Endothelial cell of umbilical vein (primary cell): ENCODE results near the gene TMEM266. TPM values are rescaled to one million over a fixed set of nuclear protein-coding genes. Genes with fewer than 3 reads are reported as not detected.

Source experiments
- BruUV-seq: library from RNA; stranded (reverse); fragments of 400-500 nt; replicated peaks from 2 replicates; lab custom pipeline; 2021; lab: Mats Ljungman, UMichigan
- CTCF ChIA-PET: fragments of 300-600, 350-600 bp; sonication (Branson Sonifier 250); formaldehyde crosslinking; loops from one replicate; lab custom pipeline; 2021; ENCODE audit warnings: antibody characterized with exemption, inconsistent platforms; lab: Charles Lee
- POLR2A ChIA-PET: fragments of 300-600, 350-600 bp; sonication (Branson Sonifier 250); formaldehyde crosslinking; loops from one replicate; lab custom pipeline; 2021; ENCODE audit warnings: antibody characterized with exemption, inconsistent platforms; lab: Charles Lee
- DNase-seq: peaks from one replicate; pipeline ENCODE4 v3.0.0-alpha.2; 2011; ENCODE audit warnings: low read depth, low spot score
- FAIRE-seq: peaks from 2 replicates; lab custom pipeline; 2011; peaks lifted over from hg19 to GRCh38; lab: Jason Lieb, UNC
- H2AFZ ChIP-seq: 2 replicates; pipeline ENCODE4 v1.6.0; 2012; ENCODE audit warnings: low read depth, low read length, control low read depth, inconsistent platforms
- H3K27ac ChIP-seq: 2 replicates; pipeline ENCODE4 v1.5.1; 2011; ENCODE audit warnings: low read depth, mild to moderate bottlenecking, control low read depth, low read length, moderate library complexity; ENCODE audit not compliant: insufficient read depth
- H3K27me3 ChIP-seq, 2 experiments: 2 replicates each; pipeline versions ENCODE4 v1.6.0 to v1.6.1; 2011; ENCODE audit warnings: low read length in 2 of 2, mixed read lengths in 1 of 2; ENCODE audit not compliant: control insufficient read depth in 2 of 2, insufficient read depth in 2 of 2
- H3K36me3 ChIP-seq, 2 experiments: 2 replicates in 1 of 2; 3 replicates in 1 of 2; pipeline ENCODE4 v1.5.1; 2011; ENCODE audit warnings: low read length in 2 of 2, mild to moderate bottlenecking in 1 of 2, moderate library complexity in 1 of 2; ENCODE audit not compliant: control insufficient read depth in 2 of 2, insufficient read depth in 2 of 2; ENCODE audit errors: extremely low read depth in 1 of 2
- H3K4me1 ChIP-seq: 3 replicates; pipeline ENCODE4 v1.5.1; 2011; ENCODE audit warnings: mild to moderate bottlenecking, low read length; ENCODE audit not compliant: control insufficient read depth, insufficient read depth; ENCODE audit errors: extremely low read depth
- H3K4me2 ChIP-seq: 2 replicates; pipeline ENCODE4 v1.6.1; 2011; ENCODE audit warnings: low read length, control low read depth, mixed read lengths; ENCODE audit not compliant: insufficient read depth
- H3K4me3 ChIP-seq, 3 experiments: fragments of 200-600 bp in 1 of 3; sonication (generic), shearing (Covaris generic) in 1 of 3; replicated peaks in 1 of 3; 2 replicates each; pipeline ENCODE4 v1.5.1; 2011 to 2016; ENCODE audit warnings: control low read depth in 3 of 3, low read length in 3 of 3, mild to moderate bottlenecking in 2 of 3, inconsistent platforms in 1 of 3, low read depth in 1 of 3, moderate library complexity in 1 of 3; ENCODE audit not compliant: insufficient read depth in 1 of 3
- H3K79me2 ChIP-seq: 2 replicates; pipeline ENCODE4 v1.6.0; 2012; ENCODE audit warnings: low read length, inconsistent platforms; ENCODE audit not compliant: control insufficient read depth, insufficient read depth
- H3K9ac ChIP-seq: replicated peaks from 2 replicates; pipeline ENCODE3; 2011; ENCODE audit warnings: low read length, control low read depth; ENCODE audit not compliant: insufficient read depth; ENCODE audit errors: extremely low read depth
- H3K9me1 ChIP-seq: replicated peaks from 3 replicates; pipeline ENCODE4 v1.6.0; 2011; ENCODE audit warnings: mild to moderate bottlenecking, low read length; ENCODE audit not compliant: control insufficient read depth, insufficient read depth; ENCODE audit errors: extremely low read depth
- H3K9me3 ChIP-seq: replicated peaks from 2 replicates; pipeline ENCODE4 v1.5.1; 2012; ENCODE audit warnings: low read length, inconsistent platforms; ENCODE audit not compliant: control insufficient read depth, insufficient read depth
- H4K20me1 ChIP-seq: replicated peaks from 2 replicates; pipeline ENCODE3; 2011; ENCODE audit warnings: mild to moderate bottlenecking, low read length; ENCODE audit not compliant: control insufficient read depth, insufficient read depth; ENCODE audit errors: extremely low read depth
- CTCF ChIP-seq, 2 donors: IDR thresholded peaks; 1 replicate in 1 of 2; 2 replicates in 1 of 2; pipeline ENCODE4 v1.5.1; 2011; ENCODE audit warnings: low read length in 2 of 2, mild to moderate bottlenecking in 2 of 2, moderate library complexity in 2 of 2, control low read depth in 1 of 2, inconsistent platforms in 1 of 2, low read depth in 1 of 2; ENCODE audit not compliant: insufficient read depth in 1 of 2; ENCODE audit errors: extremely low read depth in 1 of 2
- EZH2 ChIP-seq: IDR thresholded peaks from 2 replicates; pipeline ENCODE4 v1.6.1; 2012; ENCODE audit warnings: borderline replicate concordance, low read depth, mild to moderate bottlenecking, moderate library complexity, low read length, inconsistent platforms; ENCODE audit not compliant: severe bottlenecking
- FOS ChIP-seq: IDR thresholded peaks from 2 replicates; pipeline ENCODE4 v1.6.1; 2011; ENCODE audit warnings: mild to moderate bottlenecking, low read length, moderate library complexity, borderline replicate concordance; ENCODE audit not compliant: insufficient read depth
- GATA2 ChIP-seq: IDR thresholded peaks from 2 replicates; pipeline ENCODE4 v1.7.0; 2011; ENCODE audit warnings: low read depth, mild to moderate bottlenecking, moderate library complexity, mixed read lengths, low read length; ENCODE audit not compliant: insufficient read length, insufficient read depth
- JUN ChIP-seq: IDR thresholded peaks from 2 replicates; pipeline ENCODE4 v1.6.1; 2011; ENCODE audit warnings: borderline replicate concordance, low read depth; ENCODE audit not compliant: insufficient read length, insufficient read depth
- MAX ChIP-seq: IDR thresholded peaks from 2 replicates; pipeline ENCODE4 v1.6.1; 2011; ENCODE audit not compliant: insufficient read depth, insufficient read length
- MYC ChIP-seq: IDR thresholded peaks from one replicate; pipeline ENCODE4 v1.6.1; 2011; ENCODE audit warnings: mild to moderate bottlenecking, low read depth, low read length
- POLR2A ChIP-seq: IDR thresholded peaks from 2 replicates; pipeline ENCODE4 v1.6.1; 2012; ENCODE audit warnings: low read depth, mild to moderate bottlenecking, control low read depth, low read length
- POLR2AphosphoS5 ChIP-seq: IDR thresholded peaks from 2 replicates; pipeline ENCODE4 v1.6.1; 2012; ENCODE audit warnings: low read depth, mild to moderate bottlenecking, control low read depth, low read length, moderate library complexity; ENCODE audit not compliant: insufficient read depth
- dilution Hi-C: fragments of 300-500 bp; cut with MboI; formaldehyde crosslinking; loops from one replicate; pipeline ENCODE4 v1.15.0; 2019; ENCODE audit warnings: low sequenced_read_pairs; ENCODE audit not compliant: extremely low pct_ligation_motif_present
- intact Hi-C: fragments of 100-400 bp; cut with micrococcal nuclease; formaldehyde crosslinking; loops from one replicate; pipeline ENCODE4 v1.10.0; 2022
- polyA plus RNA-seq, 4 experiments: library from polyadenylated mRNA; depleted of rRNA in 3 of 4; stranded (reverse) in 3 of 4; unstranded in 1 of 4; fragments of >200 nt; gene quantifications; 2 replicates each; pipeline versions ENCODE4 v1.2.1 to v1.2.3, GENCODE V29; 2011 to 2012; ENCODE audit warnings: missing spikeins in 1 of 4
- total RNA-seq: library from RNA; stranded (reverse); gene quantifications from 2 replicates; pipeline ENCODE4 v1.2.3, GENCODE V29; 2021

The TMEM266 gene
- total and polyA plus RNA-seq, 2 donors (not counting 3 experiments of a cell fraction or from before 2014, with no cell fraction given) = not detected

DNA sequence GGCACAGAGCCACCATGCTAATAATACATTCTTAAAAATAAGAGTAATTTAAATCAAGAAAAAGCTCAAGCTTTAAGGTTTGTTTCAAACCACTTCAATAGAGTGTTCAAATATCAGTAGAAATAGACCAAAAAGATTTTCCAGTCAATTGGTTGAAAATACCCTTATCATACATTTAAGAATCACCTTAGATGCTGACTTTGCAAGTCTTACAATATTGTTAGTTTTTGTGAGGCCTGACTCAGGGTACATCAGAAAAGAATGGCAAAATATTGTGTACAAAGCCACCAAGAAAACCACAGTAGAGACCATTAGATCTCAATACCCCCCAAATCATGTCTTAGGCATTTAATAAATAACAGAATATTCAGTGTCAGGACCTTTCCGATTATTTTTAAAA is 27.7 kb upstream of the TMEM266 start:
- dilution Hi-C loops (no loop called here), intact Hi-C loops (no loop called here)
- Histone ChIP-seq H3K79me2 (no peaks in the 10 kb centered on the region), H3K9ac (no peak overlapping the region), H3K9me1 (no peaks in the 10 kb centered on the region), H3K4me3 (no peak overlapping the region), H2AFZ (no peak overlapping the region), H3K9me3 (no peaks in the 10 kb centered on the region), H3K4me1 (no peaks in the 10 kb centered on the region), H3K27me3 (peaks cover 5 to 14% of the 10 kb centered on the region in 2 experiments), H3K4me2 (no peak overlapping the region), H4K20me1 (no peaks in the 10 kb centered on the region), H3K27ac (no peak overlapping the region), H3K36me3 (no peaks in the 10 kb centered on the region)
- POLR2A ChIA-PET = no interaction called here
- CTCF ChIA-PET = interaction anchor here (0.9 to 2.0 kb wide), 2 partner anchors 11 to 26 kb away, joined by 3 to 8 read pairs; no protein-coding TSS in a partner anchor
- no peak for DNase-seq
- FAIRE-seq = no peak
- TF ChIP-seq JUN = no peak
- no peak for TF ChIP-seq POLR2AphosphoS5
- TF ChIP-seq CTCF (IDR thresholded peaks at IDR 0.05; ENCODE audit: extremely low read depth in 1 of 2, insufficient read depth in 1 of 2, low read depth in 1 of 2, low read length in 2 of 2) = no peak
- TF ChIP-seq EZH2 = no peak
- TF ChIP-seq GATA2 = no peak
- no peak for TF ChIP-seq FOS
- no peak for TF ChIP-seq MAX
- TF ChIP-seq MYC = no peak
- no peak for TF ChIP-seq POLR2A
- no TSS peak for BruUV-seq
